ENCODE measurements around the gene NPAS3.

The NPAS3 gene

DNA sequence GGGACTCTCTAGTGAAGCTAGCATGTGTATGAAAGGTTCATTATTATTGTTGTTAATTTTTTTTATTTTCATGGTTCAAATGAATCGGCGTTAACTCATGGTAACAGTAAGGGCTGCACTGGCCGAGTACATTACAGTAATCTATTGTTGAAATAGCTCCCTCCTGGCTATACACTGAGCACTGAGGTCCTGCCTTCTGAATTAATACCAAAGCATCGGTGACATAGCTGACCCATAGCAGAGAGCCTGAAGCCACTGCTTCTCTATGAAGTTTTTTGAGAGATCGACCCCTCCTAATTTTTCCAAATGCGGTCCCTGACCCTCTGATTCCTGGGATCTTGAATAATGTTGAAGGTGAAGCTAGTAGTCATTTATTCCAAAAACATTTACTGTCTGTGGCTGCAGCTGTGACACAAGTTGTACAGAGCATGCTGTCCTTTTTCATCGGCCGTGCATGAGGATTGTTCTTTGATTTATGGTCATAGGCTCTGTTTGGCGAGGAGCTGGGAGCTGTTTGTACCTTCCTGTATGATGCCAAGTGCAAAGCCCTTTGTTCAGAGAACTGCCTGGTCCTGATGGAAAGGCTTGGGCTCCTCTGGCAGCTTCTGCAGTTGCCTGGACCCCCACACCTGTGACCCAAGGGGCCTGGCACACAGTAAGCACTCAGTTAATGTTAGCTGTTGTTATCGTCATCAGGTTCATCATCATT, 525.7 kb downstream of the NPAS3 start:
- Histone ChIP-seq H3K27ac (ENCODE audit: low read length) (no peak overlapping the region), H3K36me3 (ENCODE audit: control insufficient read depth, insufficient read depth, low read length) (no peaks in the 10 kb centered on the region), H3K4me3 (ENCODE audit: low read length) (no peak overlapping the region), H3K9me3 (ENCODE audit: control insufficient read depth, insufficient read depth, low read length) (no peaks in the 10 kb centered on the region), H3K4me1 (ENCODE audit: control insufficient read depth, insufficient read depth, low read length) (no peaks in the 10 kb centered on the region), H3K27me3 (ENCODE audit: control insufficient read depth, insufficient read depth, low read length) (no peaks in the 10 kb centered on the region)
- WGBS (ENCODE audit: insufficient coverage, insufficient read length) = no CpG with 5 or more reads among the region's 10 CpGs
- DNase-seq (ENCODE audit: low read depth, low spot score) = no peak

DNA sequence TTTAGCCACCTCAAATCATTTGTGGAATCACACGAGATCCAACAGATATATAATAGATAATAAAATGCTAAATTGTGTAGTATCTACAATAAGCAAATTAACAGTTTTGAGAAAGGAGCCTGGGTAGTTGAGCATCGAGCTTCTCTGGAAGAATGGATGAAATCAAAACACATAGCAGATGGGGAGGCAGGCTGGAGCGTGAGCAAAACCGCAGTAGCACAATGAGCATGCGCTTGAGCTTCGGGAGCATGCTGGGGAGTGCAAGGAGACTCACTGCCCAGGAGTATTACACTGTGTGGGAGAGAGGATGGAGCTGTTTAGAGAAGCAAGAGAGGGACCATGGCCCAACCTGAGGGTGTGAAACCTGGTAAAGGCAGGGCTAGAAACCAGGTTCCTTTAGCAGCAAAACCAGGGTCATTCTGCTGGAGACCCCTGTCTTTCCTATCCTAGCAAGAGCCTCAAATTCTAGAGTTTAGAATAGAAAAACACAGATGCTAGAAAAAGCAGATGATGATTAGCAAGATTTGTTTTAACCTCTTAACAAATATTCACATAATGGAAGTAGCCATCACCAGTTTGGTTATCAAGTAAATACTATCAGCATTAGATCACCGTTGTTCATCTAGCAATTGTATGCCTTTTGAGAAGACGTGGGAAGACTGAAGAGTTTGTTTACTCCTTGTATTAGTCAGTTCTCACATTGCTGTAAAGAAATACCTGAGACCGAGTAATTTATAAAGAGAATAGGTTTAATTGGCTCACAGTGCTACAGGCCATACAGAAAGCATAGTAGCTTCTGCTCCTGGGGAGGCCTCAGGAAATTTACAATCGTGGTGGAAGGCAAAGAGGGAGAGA, 527.4 kb downstream of the NPAS3 start:
- no peak overlapping the region for H3K4me3 ChIP-seq (ENCODE audit: low read length)
- H3K9me3 ChIP-seq (ENCODE audit: control insufficient read depth, insufficient read depth, low read length) = no peaks in the 10 kb centered on the region
- H3K27ac ChIP-seq (ENCODE audit: low read length) = no peak overlapping the region
- no peak for DNase-seq (ENCODE audit: low read depth, low spot score)
- no peaks in the 10 kb centered on the region for H3K27me3 ChIP-seq (ENCODE audit: control insufficient read depth, insufficient read depth, low read length)
- no peaks in the 10 kb centered on the region for H3K36me3 ChIP-seq (ENCODE audit: control insufficient read depth, insufficient read depth, low read length)
- WGBS (ENCODE audit: insufficient coverage, insufficient read length) = no CpG with 5 or more reads among the region's 10 CpGs
- H3K4me1 ChIP-seq (ENCODE audit: control insufficient read depth, insufficient read depth, low read length) = no peaks in the 10 kb centered on the region

DNA sequence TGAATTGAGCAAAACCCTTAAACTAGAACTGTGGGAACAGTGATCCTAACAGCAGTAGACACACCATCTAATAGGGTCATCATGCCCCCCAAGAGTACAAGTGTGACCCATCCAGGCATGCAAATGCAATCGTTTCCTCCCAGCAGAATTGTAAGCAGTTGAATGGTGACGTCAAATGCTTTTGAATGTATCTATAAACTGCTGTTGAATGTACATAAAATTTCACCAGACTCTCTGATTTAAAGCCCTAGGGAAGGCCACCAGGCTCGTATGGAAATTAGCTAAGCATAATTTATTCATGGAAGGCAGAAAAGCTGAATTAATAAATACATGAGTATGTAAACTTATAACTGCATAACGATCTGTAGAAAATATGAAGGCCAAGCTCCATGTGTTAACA, 529.3 kb downstream of the NPAS3 start:
- Histone ChIP-seq H3K36me3 (ENCODE audit: control insufficient read depth, insufficient read depth, low read length) (no peaks in the 10 kb centered on the region), H3K9me3 (ENCODE audit: control insufficient read depth, insufficient read depth, low read length) (no peaks in the 10 kb centered on the region), H3K27ac (ENCODE audit: low read length) (no peak overlapping the region), H3K4me1 (ENCODE audit: control insufficient read depth, insufficient read depth, low read length) (no peaks in the 10 kb centered on the region), H3K4me3 (ENCODE audit: low read length) (no peak overlapping the region), H3K27me3 (ENCODE audit: control insufficient read depth, insufficient read depth, low read length) (no peaks in the 10 kb centered on the region)
- WGBS (ENCODE audit: insufficient coverage, insufficient read length) = no CpG with 5 or more reads among the region's 4 CpGs
- no peak for DNase-seq (ENCODE audit: low read depth, low spot score)

DNA sequence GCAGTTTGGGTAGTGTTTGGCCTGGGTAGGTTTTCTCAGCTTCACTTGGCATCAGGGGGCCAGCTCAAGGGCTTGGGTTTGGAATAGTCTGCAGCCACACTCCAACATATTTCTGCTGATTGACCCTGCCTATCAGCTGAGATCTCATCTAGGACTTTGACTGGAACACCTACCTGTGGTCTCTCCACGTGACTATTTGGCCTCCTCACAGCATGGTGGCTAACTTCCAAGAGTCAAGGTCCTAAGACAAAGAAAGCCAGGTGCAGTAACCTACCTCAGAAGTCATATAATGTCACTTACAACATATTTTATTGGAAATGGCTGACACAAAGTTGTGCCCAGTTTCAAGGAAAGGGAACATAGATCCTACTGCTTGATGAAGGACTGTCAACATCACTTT, 531.2 kb downstream of the NPAS3 start:
- Histone ChIP-seq H3K36me3 (ENCODE audit: control insufficient read depth, insufficient read depth, low read length) (no peaks in the 10 kb centered on the region), H3K4me3 (ENCODE audit: low read length) (no peak overlapping the region), H3K9me3 (ENCODE audit: control insufficient read depth, insufficient read depth, low read length) (no peaks in the 10 kb centered on the region), H3K27me3 (ENCODE audit: control insufficient read depth, insufficient read depth, low read length) (no peaks in the 10 kb centered on the region), H3K27ac (ENCODE audit: low read length) (no peak overlapping the region), H3K4me1 (ENCODE audit: control insufficient read depth, insufficient read depth, low read length) (no peaks in the 10 kb centered on the region)
- WGBS (ENCODE audit: insufficient coverage, insufficient read length) = no CpG with 5 or more reads among the region's 1 CpG
- no peak for DNase-seq (ENCODE audit: low read depth, low spot score)

DNA sequence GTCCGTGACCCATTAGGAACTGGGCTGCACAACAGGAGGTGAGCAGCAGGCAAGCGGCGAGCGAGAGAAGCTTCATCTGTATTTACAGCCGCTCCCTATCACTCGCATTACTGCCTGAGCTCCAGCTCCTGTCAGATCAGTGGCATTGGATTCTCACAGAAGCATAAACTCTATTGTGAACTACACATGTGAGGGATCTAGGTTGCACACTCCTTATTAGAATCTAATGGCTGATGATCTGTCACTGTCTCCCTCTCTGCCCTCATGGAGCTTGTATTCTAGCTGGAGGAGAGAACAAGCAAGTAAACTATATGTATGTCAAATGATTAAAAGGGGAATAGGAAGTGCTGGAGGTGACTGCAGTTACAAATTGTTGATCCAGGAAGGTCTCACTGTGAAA, 533.1 kb downstream of the NPAS3 start:
- no peaks in the 10 kb centered on the region for H3K36me3 ChIP-seq (ENCODE audit: control insufficient read depth, insufficient read depth, low read length)
- no peaks in the 10 kb centered on the region for H3K27me3 ChIP-seq (ENCODE audit: control insufficient read depth, insufficient read depth, low read length)
- WGBS (ENCODE audit: insufficient coverage, insufficient read length) = no CpG with 5 or more reads among the region's 6 CpGs
- no peak overlapping the region for H3K4me3 ChIP-seq (ENCODE audit: low read length)
- H3K4me1 ChIP-seq (ENCODE audit: control insufficient read depth, insufficient read depth, low read length) = peaks cover 2% of the 10 kb centered on the region; the same call in 1 of the 2 replicates
- DNase-seq (ENCODE audit: low read depth, low spot score) = no peak
- no peak overlapping the region for H3K27ac ChIP-seq (ENCODE audit: low read length)
- no peaks in the 10 kb centered on the region for H3K9me3 ChIP-seq (ENCODE audit: control insufficient read depth, insufficient read depth, low read length)

DNA sequence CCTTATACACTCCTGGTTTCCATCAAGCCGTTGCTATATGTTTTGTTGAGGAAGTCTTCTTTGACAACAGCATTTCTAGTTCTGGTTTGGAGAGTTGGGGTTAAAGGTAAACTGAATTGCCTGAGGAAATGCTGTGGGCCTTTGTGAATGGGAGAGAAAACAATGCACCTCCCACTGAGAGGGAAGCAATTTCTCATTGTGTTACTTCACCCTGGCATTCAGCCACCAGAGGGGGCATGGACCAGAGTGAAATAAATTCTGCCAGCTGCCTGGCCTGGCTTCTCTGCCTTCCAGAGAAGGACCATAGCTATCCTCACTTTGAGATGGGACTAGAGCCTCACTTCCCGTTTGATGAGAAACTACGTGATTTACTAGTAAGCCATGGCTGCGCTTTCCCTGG, 536.9 kb downstream of the NPAS3 start:
- Histone ChIP-seq H3K27ac (ENCODE audit: low read length) (no peak overlapping the region), H3K4me1 (ENCODE audit: control insufficient read depth, insufficient read depth, low read length) (peaks cover 3% of the 10 kb centered on the region; the same call in 1 of the 2 replicates), H3K9me3 (ENCODE audit: control insufficient read depth, insufficient read depth, low read length) (no peaks in the 10 kb centered on the region), H3K36me3 (ENCODE audit: control insufficient read depth, insufficient read depth, low read length) (no peaks in the 10 kb centered on the region), H3K27me3 (ENCODE audit: control insufficient read depth, insufficient read depth, low read length) (no peaks in the 10 kb centered on the region), H3K4me3 (ENCODE audit: low read length) (no peak overlapping the region)
- no CpG with 5 or more reads among the region's 4 CpGs for WGBS (ENCODE audit: insufficient coverage, insufficient read length)
- DNase-seq (ENCODE audit: low read depth, low spot score) = peak; percentile 87

DNA sequence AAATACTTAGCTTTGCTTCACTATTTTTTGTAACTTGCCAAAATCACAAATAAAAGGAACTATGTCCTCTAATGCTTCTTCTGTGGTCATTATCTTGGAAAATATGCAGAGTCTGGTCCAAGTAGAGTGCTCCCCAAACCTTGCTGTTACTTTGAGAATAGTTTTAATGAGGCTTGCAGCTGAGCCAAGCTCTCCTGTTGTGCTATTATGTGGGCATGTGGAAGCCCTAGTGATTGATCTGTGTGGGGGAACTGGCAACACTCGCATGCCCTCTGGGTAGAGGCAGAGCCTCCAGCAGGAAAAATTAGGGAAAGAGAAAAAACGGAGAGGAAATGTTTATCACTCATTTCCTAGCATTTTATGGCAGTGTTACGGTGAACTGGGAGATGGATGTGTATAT, 539.1 kb downstream of the NPAS3 start:
- no peak overlapping the region for H3K4me3 ChIP-seq (ENCODE audit: low read length)
- no peak for DNase-seq (ENCODE audit: low read depth, low spot score)
- H3K9me3 ChIP-seq (ENCODE audit: control insufficient read depth, insufficient read depth, low read length) = no peaks in the 10 kb centered on the region
- no peaks in the 10 kb centered on the region for H3K27me3 ChIP-seq (ENCODE audit: control insufficient read depth, insufficient read depth, low read length)
- no CpG with 5 or more reads among the region's 3 CpGs for WGBS (ENCODE audit: insufficient coverage, insufficient read length)
- H3K4me1 ChIP-seq (ENCODE audit: control insufficient read depth, insufficient read depth, low read length) = peaks cover 5% of the 10 kb centered on the region; the same call in 1 of the 2 replicates
- no peak overlapping the region for H3K27ac ChIP-seq (ENCODE audit: low read length)
- H3K36me3 ChIP-seq (ENCODE audit: control insufficient read depth, insufficient read depth, low read length) = no peaks in the 10 kb centered on the region

DNA sequence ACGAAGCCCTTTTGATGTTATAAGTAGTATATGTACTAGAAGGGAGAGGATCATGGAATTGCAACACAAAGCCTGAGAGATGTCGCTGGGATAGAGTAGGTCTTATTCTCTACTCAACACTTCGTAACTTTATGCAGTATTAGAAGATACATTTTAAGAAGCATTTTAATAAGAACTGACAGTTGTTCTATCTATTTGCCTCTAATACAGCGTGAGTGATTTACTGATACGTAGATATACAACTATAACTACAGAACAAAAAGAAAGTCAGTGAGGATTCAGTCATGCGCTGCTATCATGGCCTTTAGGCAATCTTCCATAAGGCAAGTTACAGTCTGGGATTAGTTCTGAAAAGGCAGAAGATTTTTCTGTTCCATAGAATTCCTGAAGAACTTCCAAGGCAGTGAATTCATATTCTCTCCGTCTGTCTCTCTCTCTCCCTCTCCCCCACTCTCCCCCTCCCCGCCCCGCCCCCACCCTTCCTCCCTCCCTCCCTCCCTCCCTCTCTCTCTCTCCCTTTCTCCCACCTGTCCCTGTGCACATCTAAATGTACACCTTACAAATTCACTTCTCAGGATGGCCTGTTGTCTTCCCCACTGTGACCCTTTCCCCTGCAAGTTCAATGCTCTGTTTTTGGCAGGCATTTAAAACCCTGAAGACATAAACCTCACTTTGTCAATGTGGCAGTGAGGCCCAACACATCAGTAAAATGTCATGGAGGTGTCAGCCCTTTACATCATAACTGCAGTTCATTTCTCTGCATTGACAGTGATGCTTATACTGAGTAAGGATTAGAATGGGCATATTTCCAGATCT, 541.6 kb downstream of the NPAS3 start:
- Histone ChIP-seq H3K27ac (ENCODE audit: low read length) (no peak overlapping the region), H3K27me3 (ENCODE audit: control insufficient read depth, insufficient read depth, low read length) (no peaks in the 10 kb centered on the region), H3K4me3 (ENCODE audit: low read length) (no peak overlapping the region), H3K36me3 (ENCODE audit: control insufficient read depth, insufficient read depth, low read length) (no peaks in the 10 kb centered on the region), H3K4me1 (ENCODE audit: control insufficient read depth, insufficient read depth, low read length) (peaks cover 5% of the 10 kb centered on the region; the same call in 1 of the 2 replicates), H3K9me3 (ENCODE audit: control insufficient read depth, insufficient read depth, low read length) (no peaks in the 10 kb centered on the region)
- DNase-seq (ENCODE audit: low read depth, low spot score) = no peak
- WGBS (ENCODE audit: insufficient coverage, insufficient read length) = no CpG with 5 or more reads among the region's 9 CpGs

DNA sequence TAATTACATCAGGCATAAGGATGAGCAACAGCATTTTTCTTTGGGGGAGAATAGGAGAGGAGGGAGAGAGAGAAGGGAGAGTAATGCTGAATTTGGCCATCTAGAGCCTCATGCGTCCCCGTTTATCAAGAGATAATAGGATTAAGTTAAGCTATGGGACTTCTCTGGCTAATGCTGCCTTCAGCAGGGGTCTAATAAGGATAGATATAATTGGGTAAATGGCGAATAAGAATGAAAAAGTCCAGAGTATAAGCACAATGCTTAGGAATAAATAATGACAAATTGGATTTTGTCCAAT, 542.2 kb downstream of the NPAS3 start:
- Histone ChIP-seq H3K27ac (ENCODE audit: low read length) (no peak overlapping the region), H3K9me3 (ENCODE audit: control insufficient read depth, insufficient read depth, low read length) (no peaks in the 10 kb centered on the region), H3K36me3 (ENCODE audit: control insufficient read depth, insufficient read depth, low read length) (no peaks in the 10 kb centered on the region), H3K4me3 (ENCODE audit: low read length) (no peak overlapping the region), H3K4me1 (ENCODE audit: control insufficient read depth, insufficient read depth, low read length) (peaks cover 4% of the 10 kb centered on the region; the same call in 1 of the 2 replicates), H3K27me3 (ENCODE audit: control insufficient read depth, insufficient read depth, low read length) (no peaks in the 10 kb centered on the region)
- WGBS (ENCODE audit: insufficient coverage, insufficient read length) = no CpG with 5 or more reads among the region's 3 CpGs
- DNase-seq (ENCODE audit: low read depth, low spot score) = no peak

DNA sequence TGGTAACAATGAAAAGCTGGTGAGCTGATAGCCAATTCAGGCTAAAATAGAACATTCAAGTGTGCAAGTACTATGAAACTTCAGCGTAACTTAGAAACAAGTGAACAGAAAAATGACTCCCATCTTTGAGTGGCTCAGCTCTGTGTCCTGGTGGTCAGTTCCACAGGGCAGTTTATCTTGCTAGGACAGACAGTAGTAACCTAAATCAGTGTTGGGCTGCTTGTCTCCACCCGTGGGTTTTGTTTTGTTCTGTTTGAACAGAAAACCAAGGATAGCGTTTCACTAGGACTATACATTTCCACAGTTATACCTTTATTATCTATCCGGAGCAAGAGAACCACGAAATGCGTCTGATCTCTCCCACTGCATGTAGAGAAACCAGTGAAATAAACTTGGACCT, 544.4 kb downstream of the NPAS3 start:
- Histone ChIP-seq H3K4me1 (ENCODE audit: control insufficient read depth, insufficient read depth, low read length) (0 out of 2 replicates have a peak, but pooled peaks cover 1% of the 10 kb centered on the region), H3K36me3 (ENCODE audit: control insufficient read depth, insufficient read depth, low read length) (no peaks in the 10 kb centered on the region), H3K4me3 (ENCODE audit: low read length) (no peak overlapping the region), H3K27me3 (ENCODE audit: control insufficient read depth, insufficient read depth, low read length) (no peaks in the 10 kb centered on the region), H3K9me3 (ENCODE audit: control insufficient read depth, insufficient read depth, low read length) (no peaks in the 10 kb centered on the region), H3K27ac (ENCODE audit: low read length) (no peak overlapping the region)
- no peak for DNase-seq (ENCODE audit: low read depth, low spot score)
- WGBS (ENCODE audit: insufficient coverage, insufficient read length) = no CpG with 5 or more reads among the region's 6 CpGs
